ENCODE measurements around the gene NIPBL. TPM values are rescaled to one million over a fixed set of nuclear protein-coding genes. Genes with fewer than 3 reads are reported as not detected.

NIPBL gene
- total RNA-seq, 1 donor from 2014 or later: 88.6 TPM

GRCh38 chr5:36876965-36877666 lies 547 bp downstream of the NIPBL start:
- TF ChIP-seq CTCF (IDR thresholded peaks at IDR 0.05; ENCODE audit: unreplicated experiment): no peak
- H3K4me1 Mint-ChIP-seq: peaks cover 48% of the 10 kb centered on the region

GRCh38 chr5:36877667-36878391 lies 1.3 kb downstream of the NIPBL start:
- no peaks in the 10 kb centered on the region for H3K36me3 Mint-ChIP-seq
- peak overlapping the region; percentile 83 for H3K4me3 Mint-ChIP-seq
- H3K4me1 Mint-ChIP-seq: peaks cover 48% of the 10 kb centered on the region
- no peaks in the 10 kb centered on the region for H3K27me3 Mint-ChIP-seq (ENCODE audit: low read depth)
- no peak for DNase-seq (ENCODE audit: low spot score in 2 of 2, unreplicated experiment in 2 of 2)
- no peak for TF ChIP-seq CTCF (IDR thresholded peaks at IDR 0.05; ENCODE audit: unreplicated experiment)
- no peaks in the 10 kb centered on the region for H3K9me3 Mint-ChIP-seq
- peak overlapping the region; percentile 97 for H3K27ac Mint-ChIP-seq

More at GRCh38 chr5:36876965-36877666, 547 bp downstream of the NIPBL start:
- Mint-ChIP-seq H3K27me3 (ENCODE audit: low read depth) (no peaks in the 10 kb centered on the region), H3K27ac (peak overlapping the region; percentile 97), H3K9me3 (no peaks in the 10 kb centered on the region), H3K4me3 (peak overlapping the region; percentile 83), H3K36me3 (no peaks in the 10 kb centered on the region)
- peak; percentile 50 to 72 for DNase-seq (ENCODE audit: low spot score in 2 of 2, unreplicated experiment in 2 of 2)

- H3K9me3 Mint-ChIP-seq: no peaks in the 10 kb centered on the region
- TF ChIP-seq CTCF (IDR thresholded peaks at IDR 0.05; ENCODE audit: unreplicated experiment): no peak
- H3K36me3 Mint-ChIP-seq: no peaks in the 10 kb centered on the region
- H3K27ac Mint-ChIP-seq: peak overlapping the region; percentile 97
- DNase-seq (ENCODE audit: low spot score in 2 of 2, unreplicated experiment in 2 of 2): no peak
- peaks cover 45% of the 10 kb centered on the region for H3K4me1 Mint-ChIP-seq
- peak overlapping the region; percentile 83 for H3K4me3 Mint-ChIP-seq
- H3K27me3 Mint-ChIP-seq (ENCODE audit: low read depth): no peaks in the 10 kb centered on the region
Observed at GRCh38 chr5:36878392-36879082, 2.0 kb downstream of the NIPBL start.

- peak overlapping the region; percentile 97 for H3K27ac Mint-ChIP-seq
- no peaks in the 10 kb centered on the region for H3K36me3 Mint-ChIP-seq
- TF ChIP-seq CTCF (IDR thresholded peaks at IDR 0.05; ENCODE audit: unreplicated experiment): no peak
- H3K9me3 Mint-ChIP-seq: no peaks in the 10 kb centered on the region
- H3K27me3 Mint-ChIP-seq (ENCODE audit: low read depth): no peaks in the 10 kb centered on the region
- DNase-seq (ENCODE audit: low spot score in 2 of 2, unreplicated experiment in 2 of 2): no peak
- H3K4me1 Mint-ChIP-seq: peaks cover 49% of the 10 kb centered on the region
- peak overlapping the region; percentile 83 for H3K4me3 Mint-ChIP-seq
Observed at GRCh38 chr5:36879274-36880033, 2.9 kb downstream of the NIPBL start.

- no peak for DNase-seq (ENCODE audit: low spot score in 2 of 2, unreplicated experiment in 2 of 2)
- peak overlapping the region; percentile 47 for H3K27ac Mint-ChIP-seq
- H3K4me1 Mint-ChIP-seq: peaks cover 42% of the 10 kb centered on the region
- no peak overlapping the region for H3K4me3 Mint-ChIP-seq
- TF ChIP-seq CTCF (IDR thresholded peaks at IDR 0.05; ENCODE audit: unreplicated experiment): no peak
- H3K36me3 Mint-ChIP-seq: peaks cover 5% of the 10 kb centered on the region
- H3K9me3 Mint-ChIP-seq: no peaks in the 10 kb centered on the region
- no peaks in the 10 kb centered on the region for H3K27me3 Mint-ChIP-seq (ENCODE audit: low read depth)
Observed at GRCh38 chr5:36880761-36881160, 4.2 kb downstream of the NIPBL start.

All from mesothelial cell of epicardium (in vitro differentiated cells).